ENCODE results near the gene TUBGCP3. TPM values are rescaled to one million over a fixed set of nuclear protein-coding genes. Genes with fewer than 3 reads are reported as not detected.

TUBGCP3 gene
- total RNA-seq, 1 experiment from 2014 or later: 51.4 TPM

- peaks cover 24% of the 10 kb centered on the region for H3K27me3 ChIP-seq (ENCODE audit: insufficient read depth, low read length)
- CTCF ChIA-PET: no interaction called here
Measured at GRCh38 chr13:112636401-112636975, 48.5 kb upstream of the TUBGCP3 start.

More at GRCh38 chr13:112636401-112636975, 48.5 kb upstream of the TUBGCP3 start:
- ChIA-PET RAD21 (ENCODE audit: low non-redundant PET in 1 of 2, low total read pairs in 2 of 2, uncharacterized antibody in 2 of 2, unreplicated experiment in 2 of 2) (no interaction called here), POLR2A (no interaction called here)
- Histone ChIP-seq H3K4me3 (replicated peaks in 1 of 2; ENCODE audit: low read depth in 1 of 2, low read length in 2 of 2) (no peak overlapping the region), H3K36me3 (ENCODE audit: control insufficient read depth in 1 of 2, insufficient read depth in 2 of 2, low read length in 2 of 2) (no peaks in the 10 kb centered on the region), H3K9me3 (ENCODE audit: control insufficient read depth in 1 of 2, insufficient read depth in 1 of 2, low read depth in 1 of 2, low read length in 2 of 2) (no peaks in the 10 kb centered on the region), H3K9ac (ENCODE audit: low read length) (no peak overlapping the region), H3K27ac (ENCODE audit: low read depth, low read length) (no peak overlapping the region), H3K9me2 (ENCODE audit: insufficient read depth) (no peaks in the 10 kb centered on the region), H4K20me1 (ENCODE audit: insufficient read depth) (no peaks in the 10 kb centered on the region), H2AFZ (ENCODE audit: low read depth, low read length, poor library complexity, severe bottlenecking) (no peak overlapping the region), H3K4me2 (ENCODE audit: low read length) (no peak overlapping the region), H3K79me2 (ENCODE audit: insufficient read depth, low read length) (no peaks in the 10 kb centered on the region), H3K4me1 (ENCODE audit: control insufficient read depth in 1 of 2, insufficient read depth in 2 of 2, low read length in 2 of 2) (peaks cover 0 to 9% of the 10 kb centered on the region in 2 experiments; a peak in 2 of 4 replicates)
- TF ChIP-seq SP1 (IDR thresholded peaks at IDR 0.05; ENCODE audit: low read depth): no peak
- TF ChIP-seq RAD21 (IDR thresholded peaks at IDR 0.05; ENCODE audit: low read depth): no peak
- no peak for TF ChIP-seq FOSL1 (IDR thresholded peaks at IDR 0.05; ENCODE audit: low read depth)
- no peak for TF ChIP-seq ZNF274 (IDR thresholded peaks at IDR 0.05; ENCODE audit: low read depth, low read length)
- TF ChIP-seq POLR2AphosphoS5 (IDR thresholded peaks at IDR 0.05; ENCODE audit: low read depth, low read length): no peak
- TF ChIP-seq, protein P1, sequence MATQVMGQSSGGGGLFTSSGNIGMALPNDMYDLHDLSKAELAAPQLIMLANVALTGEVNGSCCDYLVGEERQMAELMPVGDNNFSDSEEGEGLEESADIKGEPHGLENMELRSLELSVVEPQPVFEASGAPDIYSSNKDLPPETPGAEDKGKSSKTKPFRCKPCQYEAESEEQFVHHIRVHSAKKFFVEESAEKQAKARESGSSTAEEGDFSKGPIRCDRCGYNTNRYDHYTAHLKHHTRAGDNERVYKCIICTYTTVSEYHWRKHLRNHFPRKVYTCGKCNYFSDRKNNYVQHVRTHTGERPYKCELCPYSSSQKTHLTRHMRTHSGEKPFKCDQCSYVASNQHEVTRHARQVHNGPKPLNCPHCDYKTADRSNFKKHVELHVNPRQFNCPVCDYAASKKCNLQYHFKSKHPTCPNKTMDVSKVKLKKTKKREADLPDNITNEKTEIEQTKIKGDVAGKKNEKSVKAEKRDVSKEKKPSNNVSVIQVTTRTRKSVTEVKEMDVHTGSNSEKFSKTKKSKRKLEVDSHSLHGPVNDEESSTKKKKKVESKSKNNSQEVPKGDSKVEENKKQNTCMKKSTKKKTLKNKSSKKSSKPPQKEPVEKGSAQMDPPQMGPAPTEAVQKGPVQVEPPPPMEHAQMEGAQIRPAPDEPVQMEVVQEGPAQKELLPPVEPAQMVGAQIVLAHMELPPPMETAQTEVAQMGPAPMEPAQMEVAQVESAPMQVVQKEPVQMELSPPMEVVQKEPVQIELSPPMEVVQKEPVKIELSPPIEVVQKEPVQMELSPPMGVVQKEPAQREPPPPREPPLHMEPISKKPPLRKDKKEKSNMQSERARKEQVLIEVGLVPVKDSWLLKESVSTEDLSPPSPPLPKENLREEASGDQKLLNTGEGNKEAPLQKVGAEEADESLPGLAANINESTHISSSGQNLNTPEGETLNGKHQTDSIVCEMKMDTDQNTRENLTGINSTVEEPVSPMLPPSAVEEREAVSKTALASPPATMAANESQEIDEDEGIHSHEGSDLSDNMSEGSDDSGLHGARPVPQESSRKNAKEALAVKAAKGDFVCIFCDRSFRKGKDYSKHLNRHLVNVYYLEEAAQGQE (IDR thresholded peaks at IDR 0.05; ENCODE audit: low read depth): no peak
- TF ChIP-seq SIN3A (IDR thresholded peaks at IDR 0.05; ENCODE audit: low read depth): no peak
- no peak for TF ChIP-seq POLR2A (IDR thresholded peaks at IDR 0.05; ENCODE audit: borderline replicate concordance, extremely low read depth, insufficient read depth, insufficient read length)
- no peak for TF ChIP-seq MAX (IDR thresholded peaks at IDR 0.05)
- TF ChIP-seq SRF (IDR thresholded peaks at IDR 0.05; ENCODE audit: low read depth): no peak
- no peak for TF ChIP-seq ZBTB33 (IDR thresholded peaks at IDR 0.05; ENCODE audit: extremely low read depth, insufficient replicate concordance, low read length)
- no peak for TF ChIP-seq JUND (IDR thresholded peaks at IDR 0.05)
- intact Hi-C loops (cut with micrococcal nuclease): no loop called here
- ATAC-seq: no peak
- DNase-seq (ENCODE audit: low read depth, low spot score): no peak
- no TSS peak for BruUV-seq (replicated peaks)

Data from HCT116 (cell line).